ENCODE data around the gene ECSIT.

The ECSIT gene

DNA sequence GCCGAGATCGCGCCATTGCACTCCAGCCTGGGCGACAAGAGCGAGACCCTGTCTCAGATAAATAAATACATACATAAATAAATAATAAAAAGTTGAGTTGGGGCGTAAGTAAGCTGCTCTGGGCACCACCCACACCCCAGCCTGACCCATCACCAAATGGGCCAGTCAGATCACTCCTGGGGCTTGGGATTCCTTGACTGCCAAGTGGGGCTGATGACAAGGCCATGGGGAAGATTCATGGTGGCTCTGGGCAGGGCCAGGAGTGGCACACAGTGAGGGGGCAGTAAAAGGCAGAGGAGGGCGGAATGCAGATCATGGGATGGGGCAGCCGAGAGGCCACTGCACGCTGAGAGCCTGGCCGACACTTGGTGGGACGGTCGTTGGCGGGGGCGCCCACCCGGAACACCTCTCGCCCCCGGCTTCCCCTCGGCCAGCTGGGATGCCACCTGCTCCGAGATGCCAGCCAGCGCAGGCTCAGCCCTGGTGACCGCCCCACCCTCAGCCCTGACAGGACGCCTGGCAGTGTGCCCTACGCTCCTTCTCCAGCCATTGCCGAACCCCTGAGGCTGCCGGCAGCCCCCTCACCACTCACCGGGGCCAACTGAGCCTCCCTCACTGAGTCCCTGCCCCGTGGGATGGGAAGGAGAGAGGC lies 34.2 kb downstream of the ECSIT start:
- in situ Hi-C loops (cut with HindIII; ENCODE audit: low pct_ligation_motif_present, low sequenced_read_pairs): no loop called here
- no peak overlapping the region for H3K27ac ChIP-seq

DNA sequence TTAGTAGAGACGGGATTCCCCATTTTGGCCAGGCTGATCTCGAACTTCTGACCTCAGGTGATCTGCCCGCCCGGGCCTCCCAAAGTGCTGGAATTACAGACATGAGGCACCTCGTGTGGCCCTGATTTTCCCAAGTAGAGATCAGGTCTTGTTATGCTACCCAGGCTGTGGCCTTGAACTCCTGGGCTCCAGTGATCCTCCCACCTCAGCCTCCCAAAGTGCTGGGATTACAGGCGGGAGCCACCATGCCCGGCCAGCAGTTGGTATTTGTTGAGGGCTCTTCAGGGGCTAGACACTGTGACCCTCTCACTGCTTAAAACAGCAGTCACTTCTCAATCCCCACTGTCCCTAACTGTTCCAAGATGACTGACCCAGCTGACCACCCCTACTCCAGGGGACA lies 39.6 kb downstream of the ECSIT start:
- peaks cover 4% of the 10 kb centered on the region for H3K36me3 ChIP-seq (replicated peaks)
- TF ChIP-seq, protein P1, sequence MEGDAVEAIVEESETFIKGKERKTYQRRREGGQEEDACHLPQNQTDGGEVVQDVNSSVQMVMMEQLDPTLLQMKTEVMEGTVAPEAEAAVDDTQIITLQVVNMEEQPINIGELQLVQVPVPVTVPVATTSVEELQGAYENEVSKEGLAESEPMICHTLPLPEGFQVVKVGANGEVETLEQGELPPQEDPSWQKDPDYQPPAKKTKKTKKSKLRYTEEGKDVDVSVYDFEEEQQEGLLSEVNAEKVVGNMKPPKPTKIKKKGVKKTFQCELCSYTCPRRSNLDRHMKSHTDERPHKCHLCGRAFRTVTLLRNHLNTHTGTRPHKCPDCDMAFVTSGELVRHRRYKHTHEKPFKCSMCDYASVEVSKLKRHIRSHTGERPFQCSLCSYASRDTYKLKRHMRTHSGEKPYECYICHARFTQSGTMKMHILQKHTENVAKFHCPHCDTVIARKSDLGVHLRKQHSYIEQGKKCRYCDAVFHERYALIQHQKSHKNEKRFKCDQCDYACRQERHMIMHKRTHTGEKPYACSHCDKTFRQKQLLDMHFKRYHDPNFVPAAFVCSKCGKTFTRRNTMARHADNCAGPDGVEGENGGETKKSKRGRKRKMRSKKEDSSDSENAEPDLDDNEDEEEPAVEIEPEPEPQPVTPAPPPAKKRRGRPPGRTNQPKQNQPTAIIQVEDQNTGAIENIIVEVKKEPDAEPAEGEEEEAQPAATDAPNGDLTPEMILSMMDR (IDR thresholded peaks at IDR 0.05; ENCODE audit: low read depth, low read length, missing control alignments): no peak
- in situ Hi-C loops (cut with HindIII; ENCODE audit: low pct_ligation_motif_present, low sequenced_read_pairs): no loop called here
- no peak overlapping the region for H3K27ac ChIP-seq
- no peak for DNase-seq
- H3K4me3 ChIP-seq (ENCODE audit: low read depth, low read length): no peak overlapping the region
- no peaks in the 10 kb centered on the region for H3K27me3 ChIP-seq (replicated peaks)

More for the DNA sequence above, 34.2 kb downstream of the ECSIT start:
- H3K4me3 ChIP-seq (ENCODE audit: low read depth, low read length): no peak overlapping the region
- no peaks in the 10 kb centered on the region for H3K27me3 ChIP-seq (replicated peaks)
- no peak for DNase-seq
- H3K36me3 ChIP-seq (replicated peaks): peaks cover 11% of the 10 kb centered on the region
- TF ChIP-seq, protein P1 (IDR thresholded peaks at IDR 0.05; ENCODE audit: low read depth, low read length, missing control alignments): no peak

DNA sequence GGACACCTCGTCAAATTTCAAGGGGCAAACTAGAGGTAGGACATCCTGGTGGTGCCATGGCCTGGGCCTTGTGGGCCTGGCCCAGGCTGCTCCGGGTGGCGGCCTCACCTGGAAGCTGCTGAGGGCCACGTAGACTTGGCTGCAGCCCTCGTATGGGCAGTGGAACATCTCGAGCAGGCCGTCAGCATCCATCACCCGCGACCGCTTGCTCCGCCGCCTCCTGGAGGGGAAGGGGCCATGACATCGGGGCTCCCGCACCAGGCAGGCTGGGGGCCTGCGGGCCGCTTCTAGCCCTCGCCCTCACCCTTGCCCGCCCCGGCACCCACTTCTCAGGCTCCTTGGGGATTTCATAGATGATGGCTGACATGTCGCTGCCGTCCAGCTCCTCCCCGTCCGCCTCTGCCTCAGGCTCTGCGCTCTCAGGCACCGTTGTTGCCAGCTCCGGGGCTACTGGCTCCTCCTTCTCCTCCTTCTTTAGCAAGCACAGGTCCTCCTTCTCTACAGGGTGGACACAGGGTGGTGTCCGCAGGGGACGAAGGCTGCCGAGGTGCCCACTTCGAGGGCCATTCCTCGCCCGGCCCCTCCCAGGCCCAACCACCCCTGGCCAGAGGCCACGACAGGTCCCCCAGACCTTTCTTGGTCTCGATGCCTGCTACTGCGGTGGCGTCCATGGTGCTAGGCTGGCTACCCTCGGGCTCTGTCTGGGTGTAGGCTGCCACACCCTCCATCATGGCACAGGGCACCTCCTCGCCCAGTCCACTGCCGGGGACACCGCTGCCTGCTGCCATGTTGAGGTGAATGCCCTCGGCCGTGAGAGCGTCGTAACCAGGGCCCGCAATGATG lies 42.1 kb downstream of the ECSIT start:
- DNase-seq: no peak
- no peaks in the 10 kb centered on the region for H3K36me3 ChIP-seq (replicated peaks)
- in situ Hi-C loops (cut with HindIII; ENCODE audit: low pct_ligation_motif_present, low sequenced_read_pairs): no loop called here
- peaks cover under 1% of the 10 kb centered on the region for H3K27me3 ChIP-seq (replicated peaks)
- TF ChIP-seq, protein P1 (IDR thresholded peaks at IDR 0.05; ENCODE audit: low read depth, low read length, missing control alignments): no peak
- no peak overlapping the region for H3K27ac ChIP-seq
- no peak overlapping the region for H3K4me3 ChIP-seq (ENCODE audit: low read depth, low read length)

DNA sequence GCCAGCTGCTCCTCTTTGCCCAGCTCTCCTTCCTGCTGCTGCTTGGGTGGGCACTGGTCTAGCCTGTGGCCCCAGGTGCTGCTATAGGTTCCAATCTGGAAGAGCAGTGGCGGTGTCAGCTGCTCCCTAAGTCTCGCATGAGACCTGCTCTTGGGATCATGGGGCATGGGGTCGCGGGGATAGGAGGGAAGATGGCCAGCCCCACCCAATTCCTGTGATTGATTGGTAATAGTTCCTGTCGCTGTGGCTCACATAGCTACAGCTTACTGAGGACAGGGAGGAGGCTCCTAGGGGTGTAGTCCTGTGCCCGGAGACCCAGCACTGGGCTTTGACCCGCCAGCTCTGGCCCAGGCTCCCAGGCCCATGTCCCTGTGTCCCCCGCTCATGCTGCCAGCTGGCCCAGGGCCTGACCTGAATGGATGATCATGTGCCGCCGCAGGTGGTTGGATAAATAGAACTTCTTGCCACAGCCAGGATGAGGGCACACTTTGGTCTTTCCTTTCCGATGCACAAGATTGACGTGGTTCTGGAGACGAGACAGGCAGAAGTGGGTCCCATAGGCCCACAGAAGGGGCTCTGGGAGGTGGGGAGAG lies 43.6 kb downstream of the ECSIT start:
- DNase-seq: no peak
- H3K36me3 ChIP-seq (replicated peaks): no peaks in the 10 kb centered on the region
- no peak overlapping the region for H3K4me3 ChIP-seq (ENCODE audit: low read depth, low read length)
- H3K27ac ChIP-seq: no peak overlapping the region
- in situ Hi-C loops (cut with HindIII; ENCODE audit: low pct_ligation_motif_present, low sequenced_read_pairs): no loop called here
- TF ChIP-seq, protein P1 (IDR thresholded peaks at IDR 0.05; ENCODE audit: low read depth, low read length, missing control alignments): no peak
- H3K27me3 ChIP-seq (replicated peaks): peaks cover 14% of the 10 kb centered on the region

DNA sequence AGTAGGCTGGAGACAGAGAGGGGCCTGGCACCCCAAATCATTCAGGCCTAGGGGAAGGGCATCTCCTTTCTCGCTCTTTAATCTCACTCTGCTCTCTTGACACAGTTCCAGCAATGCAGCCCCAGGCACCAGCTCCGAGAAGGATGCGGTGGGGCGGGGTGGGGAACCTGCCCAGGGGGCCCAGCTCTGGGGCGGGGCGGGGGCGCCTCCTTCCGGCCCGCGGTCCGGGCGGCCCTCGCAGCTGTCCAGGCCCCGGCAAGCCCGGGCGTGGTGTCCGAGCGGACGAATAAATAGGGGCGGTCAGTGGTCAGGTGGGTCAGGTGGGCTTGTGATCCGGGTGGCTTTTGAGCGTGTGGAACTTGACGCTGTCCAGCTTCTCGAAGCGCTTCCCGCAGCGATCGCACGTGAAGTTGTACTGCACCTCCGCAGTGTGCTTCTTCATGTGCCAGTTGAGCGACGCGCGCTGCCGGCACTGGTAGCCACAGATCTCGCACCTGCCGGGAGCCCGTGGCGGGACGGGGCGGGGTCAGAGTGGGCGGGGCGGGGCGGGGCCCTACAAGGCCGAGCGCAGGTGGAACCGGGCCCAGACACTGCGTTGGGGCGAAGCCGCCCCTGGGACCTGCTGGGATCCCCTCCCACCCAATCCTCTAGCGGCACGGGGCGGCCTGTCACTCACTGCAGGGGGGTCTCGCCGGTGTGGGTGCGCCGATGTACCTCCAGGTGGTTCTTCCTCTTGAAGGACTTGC lies 45.4 kb downstream of the ECSIT start:
- Histone ChIP-seq H3K4me3 (ENCODE audit: low read depth, low read length) (no peak overlapping the region), H3K27ac (no peak overlapping the region), H3K36me3 (replicated peaks) (no peaks in the 10 kb centered on the region), H3K27me3 (replicated peaks) (peaks cover 28% of the 10 kb centered on the region)
- in situ Hi-C loops (cut with HindIII; ENCODE audit: low pct_ligation_motif_present, low sequenced_read_pairs): no loop called here
- no peak for DNase-seq
- TF ChIP-seq, protein P1 (IDR thresholded peaks at IDR 0.05; ENCODE audit: low read depth, low read length, missing control alignments): no peak

All from brain microvascular endothelial cell (primary cell).